ENCODE data around the gene TAOK1. TPM values are rescaled to one million over a fixed set of nuclear protein-coding genes. Genes with fewer than 3 reads are reported as not detected.

The TAOK1 gene
- total and polyA plus RNA-seq, 2 of the 13 experiments (the other 11 are each of a cell fraction or from before 2014, with no cell fraction given), result 14.1 to 23.0 TPM

DNA sequence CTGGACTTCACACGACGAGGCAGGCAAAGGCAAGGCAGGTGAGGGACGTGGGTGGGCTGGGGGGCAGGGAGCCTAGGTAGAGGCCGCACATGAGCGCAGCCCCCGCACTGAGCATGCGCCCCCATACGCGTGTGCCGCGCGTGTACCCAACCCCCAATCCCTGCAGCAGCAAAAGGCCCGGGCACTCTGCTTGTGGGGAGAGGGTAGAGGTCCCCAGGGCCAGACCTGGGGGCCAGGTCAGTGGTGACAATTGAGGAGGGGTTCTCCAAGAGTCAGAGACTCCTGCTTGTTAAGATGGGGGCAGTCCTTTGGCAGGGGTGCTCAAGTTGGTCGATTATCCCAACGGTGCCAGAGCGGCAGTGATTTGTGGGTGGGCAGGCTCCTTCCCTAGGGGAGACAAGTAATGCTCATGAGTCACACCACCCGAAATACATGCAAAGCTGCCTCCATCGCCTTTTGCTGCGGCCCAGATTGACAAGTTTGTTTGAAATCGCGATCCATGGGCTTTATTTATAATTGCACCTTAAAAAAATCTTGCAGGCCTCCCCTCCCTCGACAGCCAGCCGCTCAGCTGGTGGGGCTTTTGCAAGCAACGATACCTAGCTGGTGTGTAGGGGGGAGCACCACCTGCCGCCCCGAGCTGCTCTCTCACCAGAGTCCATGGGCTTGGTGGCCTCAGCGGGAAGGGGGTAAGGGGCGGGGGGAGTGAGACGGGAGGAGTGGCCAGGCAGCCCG lies 200.4 kb downstream of the TAOK1 start (continued):
- TF ChIP-seq ZNF496 (CRISPR knock-in tag; IDR thresholded peaks at IDR 0.05; ENCODE audit: insufficient replicate concordance), result no peak
- TF ChIP-seq CHD2 (IDR thresholded peaks at IDR 0.05; ENCODE audit: low read depth, low read length), result no peak
- TF ChIP-seq HBP1 (CRISPR knock-in tag; IDR thresholded peaks at IDR 0.05; ENCODE audit: low read depth), result no peak
- TF ChIP-seq KDM3A (CRISPR knock-in tag; IDR thresholded peaks at IDR 0.05; ENCODE audit: low read depth), result no peak
- TF ChIP-seq MAFG (CRISPR knock-in tag; IDR thresholded peaks at IDR 0.05), result no peak
- no peak for TF ChIP-seq ATF4 (CRISPR knock-in tag; IDR thresholded peaks at IDR 0.05)
- no peak for TF ChIP-seq XBP1 (CRISPR knock-in tag; IDR thresholded peaks at IDR 0.05)
- TF ChIP-seq CBX1 (IDR thresholded peaks at IDR 0.05; ENCODE audit: low read depth), result peak; percentile 42
- no peak for TF ChIP-seq ZNF317 (CRISPR knock-in tag; IDR thresholded peaks at IDR 0.05)
- TF ChIP-seq, protein P1, sequence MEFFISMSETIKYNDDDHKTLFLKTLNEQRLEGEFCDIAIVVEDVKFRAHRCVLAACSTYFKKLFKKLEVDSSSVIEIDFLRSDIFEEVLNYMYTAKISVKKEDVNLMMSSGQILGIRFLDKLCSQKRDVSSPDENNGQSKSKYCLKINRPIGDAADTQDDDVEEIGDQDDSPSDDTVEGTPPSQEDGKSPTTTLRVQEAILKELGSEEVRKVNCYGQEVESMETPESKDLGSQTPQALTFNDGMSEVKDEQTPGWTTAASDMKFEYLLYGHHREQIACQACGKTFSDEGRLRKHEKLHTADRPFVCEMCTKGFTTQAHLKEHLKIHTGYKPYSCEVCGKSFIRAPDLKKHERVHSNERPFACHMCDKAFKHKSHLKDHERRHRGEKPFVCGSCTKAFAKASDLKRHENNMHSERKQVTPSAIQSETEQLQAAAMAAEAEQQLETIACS (CRISPR knock-in tag; IDR thresholded peaks at IDR 0.05), result no peak; the same call in 1 of the 2 replicates
- TF ChIP-seq SP140L (CRISPR knock-in tag; IDR thresholded peaks at IDR 0.05; ENCODE audit: borderline replicate concordance), result no peak
- TF ChIP-seq ZNF883 (CRISPR knock-in tag; IDR thresholded peaks at IDR 0.05; ENCODE audit: not compliant biosample characterization), result peak; percentile 22
- no peak for TF ChIP-seq HNRNPH1 (optimal IDR thresholded peaks at IDR 0.05; ENCODE audit: low read depth, low read length)
- TF ChIP-seq ZBTB46 (CRISPR knock-in tag; IDR thresholded peaks at IDR 0.05; ENCODE audit: borderline replicate concordance), result no peak
- TF ChIP-seq ZXDC (CRISPR knock-in tag; IDR thresholded peaks at IDR 0.05), result no peak
- TF ChIP-seq GPN1 (CRISPR knock-in tag; IDR thresholded peaks at IDR 0.05; ENCODE audit: borderline replicate concordance), result no peak
- no peak for TF ChIP-seq SKI (IDR thresholded peaks at IDR 0.05; ENCODE audit: partially characterized antibody)
- TF ChIP-seq ZNF446 (CRISPR knock-in tag; IDR thresholded peaks at IDR 0.05), result 0 out of 2 replicates have a peak, but pooled peaks have one; percentile 29
- TF ChIP-seq RBM22 (optimal IDR thresholded peaks at IDR 0.05; ENCODE audit: low read length), result no peak
- 0 out of 2 replicates have a peak, but pooled peaks have one; percentile 48 for TF ChIP-seq MLX (CRISPR knock-in tag; IDR thresholded peaks at IDR 0.05)
- no peak for TF ChIP-seq FIP1L1 (IDR thresholded peaks at IDR 0.05; ENCODE audit: borderline replicate concordance, insufficient read depth, low read depth, low read length)

Data from HepG2 (cell line).